Fibroblast of skin of right quadriceps (primary cell): ENCODE data around the gene CDC73.
"Not testable (repeated sequence)": the region's sequence is repeated elsewhere in the genome, so short reads cannot be mapped to it uniquely, and the experiment has no call there.

ENCODE experiments used
- DNase-seq: peaks from one replicate; pipeline ENCODE4 v3.0.0-alpha.2; 2013

Gene CDC73

DNA sequence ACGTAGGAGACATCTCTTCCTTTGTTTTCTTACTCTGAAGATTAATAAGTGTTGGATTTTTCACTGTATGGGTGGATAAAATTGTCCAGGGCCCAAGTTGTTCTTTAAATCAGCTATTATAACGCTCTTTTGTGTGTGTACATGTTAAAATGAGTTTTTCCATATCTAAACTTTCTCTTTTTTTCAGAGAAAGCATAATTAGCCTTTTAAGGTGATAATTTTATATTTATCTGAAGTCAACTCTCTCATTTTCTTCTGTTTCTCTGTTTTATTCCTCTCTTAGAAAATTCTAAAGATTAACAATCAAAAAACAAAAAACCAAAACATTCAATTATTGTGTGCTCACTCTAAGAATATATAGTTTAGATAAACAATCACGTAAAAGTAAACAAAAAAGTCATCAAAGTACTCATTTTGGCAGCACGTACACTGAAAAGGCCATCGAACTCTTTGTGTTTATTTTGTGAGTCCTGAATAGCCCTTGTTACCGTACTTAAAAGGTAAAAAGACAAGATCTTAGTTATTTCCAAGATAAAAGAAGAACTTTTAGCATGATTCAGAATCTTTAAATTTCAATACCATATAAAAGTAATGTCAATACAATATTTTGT, 7.2 kb upstream of the CDC73 start:
- no peak for DNase-seq

DNA sequence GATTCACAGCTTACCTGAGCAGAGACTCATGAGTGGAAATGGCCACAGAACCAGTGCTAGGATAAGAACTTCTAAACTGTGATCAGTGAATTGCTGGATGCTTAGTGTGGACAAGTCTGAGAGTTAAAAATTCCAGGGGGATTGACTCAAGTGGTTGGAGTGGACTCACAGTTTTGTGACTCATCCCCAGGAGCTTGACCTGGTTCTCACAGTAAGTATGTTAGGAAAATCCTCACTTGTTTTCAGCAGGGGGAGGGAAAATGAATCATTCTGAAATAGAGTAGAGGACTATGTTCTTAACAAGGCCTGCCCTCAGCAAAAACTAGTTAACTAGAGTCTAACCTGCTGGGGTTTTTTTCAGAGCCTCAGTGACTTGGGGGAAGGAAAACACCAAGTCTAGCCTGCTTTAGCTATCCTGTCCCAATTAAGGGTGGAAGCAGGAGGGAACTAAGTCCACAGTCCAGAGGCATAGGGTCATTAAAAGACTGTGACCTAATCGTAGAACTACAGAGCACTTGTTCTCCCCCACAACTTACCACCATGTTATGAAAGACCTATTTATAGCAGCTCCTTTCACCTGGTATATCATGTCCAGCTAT, 6.1 kb upstream of the CDC73 start:
- DNase-seq: peak; percentile 97

DNA sequence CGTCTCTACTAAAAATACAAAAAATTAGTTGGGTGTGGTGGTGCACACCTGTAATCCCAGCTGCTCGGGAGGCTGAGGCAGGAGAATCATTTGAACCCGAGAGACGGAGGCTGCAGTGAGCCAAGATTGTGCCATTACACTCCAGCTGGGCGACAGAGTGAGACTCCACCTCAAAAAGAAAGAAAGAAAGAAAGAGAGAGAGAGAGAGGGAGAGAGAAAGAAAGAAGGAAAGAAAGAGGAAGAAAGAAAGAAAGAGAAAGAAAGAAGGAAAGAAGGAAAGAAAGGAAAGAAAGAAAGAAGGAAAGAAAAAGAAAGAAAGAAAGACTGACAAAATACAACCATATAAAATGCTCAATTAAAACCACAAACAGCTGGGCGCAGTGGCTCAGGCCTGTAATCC, 4.7 kb upstream of the CDC73 start:
- not testable (repeated sequence) for DNase-seq

DNA sequence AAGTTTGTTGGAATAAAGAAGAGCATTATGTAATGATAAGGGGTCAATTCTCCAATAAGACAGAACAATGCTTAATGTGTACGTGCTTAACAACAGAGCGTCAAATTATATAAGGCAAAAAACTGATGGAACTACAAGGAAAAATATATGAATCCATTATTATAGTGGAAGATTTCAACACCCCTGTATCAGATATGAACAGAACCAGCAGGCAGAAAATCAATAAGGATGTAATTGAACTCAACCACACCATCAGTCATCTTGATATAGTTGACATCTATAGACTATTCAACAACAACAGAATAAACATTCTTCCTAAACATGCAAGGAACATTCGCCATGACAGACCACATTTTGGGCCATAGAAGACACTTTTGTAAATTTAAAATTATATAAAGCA, 3.6 kb upstream of the CDC73 start:
- no peak for DNase-seq

DNA sequence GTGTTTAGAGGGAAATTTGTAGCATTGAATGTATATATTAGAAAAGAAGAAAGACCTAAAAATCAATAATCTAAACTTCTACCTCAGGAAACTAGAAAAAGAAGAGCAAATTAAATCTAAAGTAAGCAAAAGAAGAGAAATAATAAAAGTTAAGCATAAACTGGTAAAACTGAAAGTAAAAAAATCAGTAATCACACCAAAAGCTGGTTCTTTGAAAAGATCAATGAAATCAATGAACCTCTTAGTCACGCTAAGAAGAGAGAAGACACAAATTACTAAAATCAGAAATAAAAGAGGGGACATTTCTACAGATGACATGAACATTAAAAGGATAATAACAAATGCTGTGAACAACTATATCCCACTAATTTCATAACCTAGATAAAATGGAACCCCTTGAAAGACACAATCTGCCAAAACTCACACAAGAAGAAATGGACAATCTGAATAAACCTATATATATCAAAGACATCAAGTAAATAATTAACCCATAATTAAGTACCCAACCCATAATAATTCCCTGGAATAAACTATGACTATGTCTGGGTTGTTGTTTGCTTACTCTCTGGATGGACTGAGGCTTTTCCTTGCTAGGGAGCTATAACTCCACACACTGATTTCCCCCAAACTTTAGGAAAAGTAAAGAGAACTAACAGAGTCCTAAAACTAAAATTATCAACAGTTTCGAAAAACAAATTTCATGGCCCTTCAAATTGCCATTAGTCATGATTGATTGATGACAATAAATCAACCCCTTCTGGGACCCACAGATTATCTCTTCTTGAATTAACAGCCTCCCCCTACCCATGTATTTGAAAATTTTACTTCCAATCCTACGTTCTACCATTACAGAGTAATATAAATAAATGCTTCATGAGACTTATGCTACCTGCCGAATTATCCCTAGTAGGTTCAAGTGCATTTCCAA, 2.8 kb upstream of the CDC73 start:
- DNase-seq: no peak

DNA sequence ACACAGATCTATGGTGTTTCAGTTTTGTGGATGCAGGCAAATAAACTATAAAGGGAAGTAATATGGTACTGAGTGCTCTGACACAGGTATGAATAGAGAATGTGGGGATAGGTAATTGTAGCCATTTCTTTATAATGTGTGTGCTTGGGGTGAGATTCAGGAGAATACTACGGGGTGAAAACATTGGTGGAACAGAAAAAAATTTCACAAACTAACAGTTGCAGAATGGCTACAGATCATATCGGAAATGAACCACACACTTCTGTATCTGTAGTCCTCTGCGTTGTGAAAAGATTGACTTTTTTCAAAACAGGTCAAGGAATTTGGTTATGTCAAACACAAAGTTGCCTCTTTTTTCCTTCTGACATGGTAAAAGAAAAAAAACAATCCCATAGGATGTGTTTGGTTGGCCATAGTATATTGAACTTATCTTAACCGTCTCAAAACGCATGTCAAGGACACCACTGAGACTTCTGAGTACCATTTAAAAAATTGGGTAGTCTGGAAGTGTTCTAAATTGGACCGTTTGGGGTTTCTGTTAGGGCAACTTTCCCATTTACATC, 1.1 kb upstream of the CDC73 start:
- DNase-seq: no peak

DNA sequence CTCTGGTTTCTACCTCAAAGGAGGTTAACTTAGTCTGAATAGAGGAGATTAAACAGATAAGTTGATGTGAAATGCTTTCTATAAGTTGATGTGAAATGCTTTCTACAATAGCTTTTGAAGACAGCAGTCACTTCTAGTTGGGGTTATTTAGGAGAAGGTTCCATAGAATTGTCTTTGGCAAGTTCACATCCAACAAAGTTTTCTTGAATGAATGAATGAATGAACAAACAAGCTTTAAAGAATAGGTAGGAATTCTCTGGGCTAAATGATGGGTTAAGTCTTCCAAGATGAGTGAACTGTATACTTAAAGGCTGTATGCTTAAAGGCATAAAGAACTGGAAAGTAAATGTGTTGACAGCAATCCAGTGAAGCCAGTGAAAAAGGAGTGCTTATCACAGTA, 1.9 kb downstream of the CDC73 start:
- DNase-seq: no peak

DNA sequence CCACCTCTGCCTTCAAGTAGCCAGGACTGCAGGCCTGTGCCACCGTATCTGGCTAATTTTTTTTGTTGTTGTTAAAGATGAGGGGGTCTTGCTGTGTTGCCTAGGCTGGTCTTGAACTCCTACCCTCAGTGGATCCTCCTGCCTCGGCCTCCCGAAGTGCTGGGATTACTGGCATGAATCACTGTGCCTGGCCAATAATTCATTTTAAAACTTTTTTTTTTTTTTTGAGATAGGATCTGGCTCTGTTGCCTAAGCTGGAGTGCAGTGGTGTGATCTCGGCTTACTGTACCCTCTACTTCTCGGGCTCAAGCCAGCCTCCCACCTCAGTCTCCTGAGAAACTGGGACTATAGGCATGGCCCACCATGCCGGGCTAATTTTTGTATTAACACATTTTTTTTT, 3.5 kb downstream of the CDC73 start:
- no peak for DNase-seq

DNA sequence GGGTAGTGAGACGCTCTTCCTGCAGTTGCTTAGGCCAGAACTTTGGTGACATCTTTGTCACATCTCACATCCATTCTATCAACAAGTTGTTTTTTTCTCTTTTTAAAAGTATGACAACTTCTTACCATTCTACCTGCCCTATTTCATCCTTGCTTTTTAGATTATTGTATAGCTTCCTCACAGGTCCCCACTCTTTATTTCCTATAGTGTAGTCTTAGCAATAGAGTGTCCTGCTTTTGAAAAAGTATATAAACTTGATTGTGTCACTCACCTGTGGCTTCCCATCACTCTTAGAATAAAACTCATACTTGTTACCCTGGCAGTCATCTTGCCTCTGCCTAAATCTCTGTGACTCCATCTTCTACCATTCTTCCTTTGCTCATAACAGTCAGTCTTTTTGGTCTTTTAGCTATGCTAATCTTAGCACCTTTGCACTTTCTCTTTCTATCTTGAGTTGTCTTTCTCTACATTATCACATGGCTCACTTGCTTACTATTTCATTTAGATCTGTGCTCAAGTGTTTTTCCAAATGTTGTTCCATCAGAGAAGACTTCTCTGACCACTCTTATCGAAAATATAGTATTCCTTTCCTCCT, 9.5 kb downstream of the CDC73 start:
- DNase-seq: no peak

DNA sequence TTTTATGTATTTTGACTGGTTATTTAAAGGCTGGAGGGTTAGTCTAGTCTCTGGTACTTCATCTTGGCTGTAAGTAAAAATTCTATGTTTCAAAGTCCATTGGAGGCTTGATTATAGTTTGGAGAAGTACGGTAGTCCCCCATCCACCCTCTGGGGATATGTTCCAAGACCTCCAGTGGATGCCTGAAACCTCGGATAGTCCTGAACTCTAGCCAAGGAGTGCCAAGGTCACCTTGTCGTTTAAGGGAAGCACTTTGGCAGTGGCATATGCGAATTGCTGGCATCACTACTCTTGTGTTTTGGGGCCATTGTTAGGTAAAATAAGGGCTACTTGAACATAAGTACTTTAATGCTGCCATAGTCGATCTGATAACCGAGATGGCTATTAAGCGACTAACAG, 18.4 kb downstream of the CDC73 start:
- DNase-seq: no peak

DNA sequence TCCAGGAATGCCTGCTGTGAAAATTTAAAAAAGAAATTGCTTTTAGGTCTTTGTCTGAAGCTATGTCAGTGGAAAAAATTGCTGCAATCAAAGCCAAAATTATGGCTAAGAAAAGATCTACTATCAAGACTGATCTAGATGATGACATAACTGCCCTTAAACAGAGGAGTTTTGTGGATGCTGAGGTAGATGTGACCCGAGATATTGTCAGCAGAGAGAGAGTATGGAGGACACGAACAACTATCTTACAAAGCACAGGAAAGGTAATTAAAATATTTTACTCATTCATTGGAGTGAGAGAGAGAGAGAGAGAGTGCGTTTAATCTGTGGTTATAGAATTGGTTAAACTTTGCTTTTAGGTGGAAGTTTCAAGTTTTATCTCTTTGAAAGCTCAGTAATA, 20.0 kb downstream of the CDC73 start:
- no peak for DNase-seq

DNA sequence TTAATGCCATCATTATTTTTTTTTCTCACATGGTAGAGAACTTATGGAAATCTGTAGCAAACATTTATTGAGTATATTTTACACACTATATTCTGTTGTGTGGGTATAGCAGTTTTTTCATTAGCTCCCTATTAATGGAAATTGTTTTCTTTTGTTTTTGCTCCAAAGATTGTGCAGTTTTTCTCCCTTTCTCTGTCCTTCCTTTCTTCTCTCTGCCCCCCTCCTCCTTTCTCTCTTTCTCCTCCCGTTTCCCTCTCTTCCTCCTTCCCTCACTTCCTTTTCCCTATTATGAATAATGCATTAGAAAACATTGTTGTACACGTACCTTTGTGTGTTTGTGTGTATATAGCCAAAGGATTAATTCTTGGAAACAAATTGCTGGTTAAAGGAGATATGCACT, 20.6 kb downstream of the CDC73 start:
- DNase-seq: no peak

DNA sequence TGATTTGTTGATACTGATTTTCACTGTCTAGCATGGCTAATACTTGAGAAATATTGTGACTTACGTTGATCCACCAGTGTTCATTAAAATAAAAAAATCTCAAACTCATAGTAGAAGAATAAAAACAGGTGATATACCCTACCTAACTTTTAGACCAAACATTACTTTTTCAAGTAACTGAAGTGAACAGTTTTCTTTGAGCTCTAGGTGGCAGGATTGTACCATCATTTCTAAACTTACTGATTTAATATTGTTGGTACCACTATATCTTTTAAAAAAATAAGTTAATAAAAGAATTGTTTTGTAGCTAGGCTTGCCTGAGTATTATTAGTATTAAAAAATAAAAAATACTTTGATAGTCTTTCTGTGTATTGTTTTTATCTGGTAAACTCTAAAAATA, 21.5 kb downstream of the CDC73 start:
- peak; percentile 20 for DNase-seq

DNA sequence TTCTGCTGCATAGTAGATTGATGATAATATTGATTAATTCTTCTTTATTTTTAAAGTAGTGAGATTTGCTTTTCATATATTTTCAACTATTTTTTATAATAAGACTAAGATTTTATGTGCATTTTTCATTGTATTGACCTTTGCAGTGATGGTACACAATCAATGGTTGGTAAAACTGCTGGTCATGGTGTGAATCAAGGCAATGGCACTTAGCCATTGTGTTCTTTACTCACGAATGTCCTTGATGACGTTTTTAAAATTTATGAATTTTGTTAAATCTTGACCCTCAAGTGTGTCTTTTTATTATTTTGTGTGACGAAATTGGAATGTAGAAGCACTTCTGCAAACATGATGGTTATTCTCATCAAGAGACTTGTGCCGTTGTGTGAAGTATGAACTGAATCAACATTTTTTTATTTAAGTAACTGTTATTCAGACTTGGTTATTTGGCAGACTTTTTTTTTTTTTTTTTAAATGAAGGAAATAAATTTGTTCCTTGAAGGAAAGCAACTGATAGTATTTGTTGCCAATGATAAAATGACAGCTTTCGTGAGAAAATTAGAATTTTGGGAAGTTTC, 22.6 kb downstream of the CDC73 start:
- DNase-seq: no peak

DNA sequence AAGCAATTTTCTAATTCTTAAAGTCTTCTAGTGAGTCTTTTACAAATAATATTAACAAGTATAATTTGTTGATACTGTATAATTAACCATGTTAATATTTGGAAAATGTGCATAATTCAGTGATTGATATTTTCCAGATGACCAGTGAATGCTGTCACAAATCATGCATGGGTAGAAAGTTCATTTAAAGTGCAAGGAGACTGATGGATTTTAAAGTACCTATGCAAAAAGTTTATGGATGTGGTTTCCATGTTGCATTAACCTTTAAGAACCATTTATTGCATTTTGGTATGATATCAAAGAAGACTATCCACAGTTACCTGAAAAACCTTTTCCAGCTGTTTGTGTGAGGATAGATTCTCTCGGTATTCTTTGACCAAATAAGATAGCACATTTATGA, 23.2 kb downstream of the CDC73 start:
- DNase-seq: no peak

DNA sequence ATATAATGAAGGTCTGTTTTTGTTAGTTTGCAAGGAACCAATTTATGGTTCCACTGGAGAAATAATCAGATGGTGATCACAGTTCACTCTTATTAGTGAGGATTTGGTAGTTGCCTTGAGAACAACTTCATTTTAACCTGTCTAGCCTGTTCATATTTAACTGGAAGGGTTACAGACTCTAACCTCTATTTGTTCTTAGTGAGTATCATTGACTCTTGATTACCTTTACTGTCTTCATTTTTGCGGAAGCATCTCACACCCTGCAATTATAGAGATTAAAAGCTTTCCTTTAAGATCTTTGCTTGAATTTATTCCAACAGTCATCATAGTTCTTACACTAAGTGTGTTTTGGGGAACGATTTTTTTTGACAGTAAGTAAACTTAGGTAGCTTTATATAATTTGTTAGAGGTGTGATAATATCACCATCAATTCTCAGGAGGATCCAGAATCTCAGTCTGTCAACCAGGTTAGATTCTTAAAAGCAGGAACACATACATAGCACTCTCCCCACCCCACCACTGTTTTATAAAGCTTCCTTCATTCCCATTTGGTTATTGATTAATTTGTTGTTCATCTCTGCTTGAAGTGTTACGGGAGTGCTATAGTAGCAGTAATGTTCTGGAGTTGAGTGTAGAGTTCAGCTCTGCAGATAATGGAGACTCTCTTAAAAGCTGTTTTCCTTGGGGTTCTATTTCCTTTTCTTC, 34.4 kb downstream of the CDC73 start:
- no peak for DNase-seq

DNA sequence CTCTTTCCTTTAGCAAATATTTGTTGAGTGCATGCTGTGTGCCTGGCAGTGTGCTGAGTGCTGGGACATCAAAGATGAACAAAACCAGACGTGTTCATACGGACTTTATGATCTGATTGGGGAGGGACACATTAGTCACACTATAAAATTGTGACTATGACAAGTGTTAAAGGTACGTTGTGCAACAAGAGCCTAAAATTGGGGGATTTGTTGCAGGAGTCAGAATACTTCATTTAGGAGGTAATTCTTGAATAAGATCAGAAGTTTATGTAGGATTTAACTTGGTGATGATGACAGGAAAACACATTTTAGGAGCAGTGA, 35.0 kb downstream of the CDC73 start:
- DNase-seq: no peak

DNA sequence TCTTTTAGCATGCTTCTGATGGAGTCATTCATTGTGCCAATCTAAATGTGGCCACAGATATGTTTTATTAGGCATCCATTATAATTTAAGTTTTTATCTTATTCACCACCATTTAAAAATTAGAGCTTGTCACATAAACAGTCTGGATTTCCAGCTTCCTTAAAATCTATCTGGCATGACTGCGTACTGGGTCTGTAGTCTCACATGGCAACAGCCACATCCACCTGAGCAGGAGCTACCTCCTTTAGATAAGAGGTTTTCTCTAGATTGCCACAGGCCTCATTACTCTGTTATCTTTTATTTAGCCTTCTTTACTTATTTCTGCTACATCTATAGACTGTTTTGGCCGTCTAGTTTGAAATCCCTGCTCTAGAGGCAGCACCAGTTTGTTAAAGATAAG, 35.5 kb downstream of the CDC73 start:
- no peak for DNase-seq

DNA sequence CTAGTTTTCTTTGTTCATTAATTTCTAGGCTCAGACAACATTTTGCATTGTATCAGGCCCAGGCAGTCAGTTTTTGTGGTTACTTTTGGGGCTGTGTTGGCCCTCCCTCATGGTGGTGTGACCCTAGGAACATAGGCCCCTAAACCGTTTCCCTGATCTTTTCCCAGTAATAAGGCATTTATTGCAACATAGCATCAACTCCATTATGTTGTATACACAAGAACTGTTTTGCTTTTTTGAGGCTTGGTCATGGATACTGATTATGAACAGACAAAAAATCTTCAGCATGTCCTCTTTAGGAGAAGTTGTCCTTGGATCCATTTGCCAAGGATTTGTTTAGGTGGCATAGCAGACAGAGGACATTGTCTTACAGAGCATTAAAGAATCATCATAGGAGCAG, 54.3 kb downstream of the CDC73 start:
- no peak for DNase-seq

DNA sequence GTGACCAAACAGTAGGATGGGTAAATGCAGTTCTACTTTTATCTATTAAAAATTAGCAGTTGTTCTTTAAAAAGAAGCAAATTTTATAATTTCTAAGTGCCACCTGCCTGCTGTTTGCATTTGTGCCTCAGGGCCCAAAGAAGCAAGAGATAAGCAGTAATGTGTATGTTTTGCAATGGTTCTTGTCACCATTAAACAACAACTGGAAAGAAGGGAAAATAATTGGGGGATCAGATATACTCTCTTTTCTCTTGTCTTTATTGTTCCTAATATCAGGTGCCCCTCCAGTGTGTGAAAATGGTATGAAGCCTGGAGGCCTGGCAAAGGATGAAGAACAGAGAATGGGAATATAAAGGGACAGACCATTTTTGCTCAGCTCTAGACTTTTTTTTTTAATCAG, 55.0 kb downstream of the CDC73 start:
- no peak for DNase-seq

DNA sequence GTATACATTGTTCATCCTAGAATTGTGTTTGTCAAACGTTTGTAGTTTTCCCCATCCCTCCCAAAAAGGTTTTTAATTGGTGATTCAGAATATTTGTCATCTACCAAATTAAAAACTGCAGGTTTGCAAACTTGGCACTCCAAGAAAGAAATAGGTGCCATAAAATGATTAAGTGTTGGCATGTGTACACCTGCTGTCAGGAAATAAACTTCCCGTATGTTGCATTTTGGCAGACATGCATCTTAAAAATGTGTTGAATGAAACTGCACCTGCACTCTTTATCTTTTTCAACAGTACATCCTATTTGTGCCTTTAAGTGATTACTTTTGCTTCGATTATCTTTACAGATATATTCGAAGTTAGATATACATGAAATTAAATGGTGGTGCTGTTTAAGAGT, 57.3 kb downstream of the CDC73 start:
- no peak for DNase-seq

DNA sequence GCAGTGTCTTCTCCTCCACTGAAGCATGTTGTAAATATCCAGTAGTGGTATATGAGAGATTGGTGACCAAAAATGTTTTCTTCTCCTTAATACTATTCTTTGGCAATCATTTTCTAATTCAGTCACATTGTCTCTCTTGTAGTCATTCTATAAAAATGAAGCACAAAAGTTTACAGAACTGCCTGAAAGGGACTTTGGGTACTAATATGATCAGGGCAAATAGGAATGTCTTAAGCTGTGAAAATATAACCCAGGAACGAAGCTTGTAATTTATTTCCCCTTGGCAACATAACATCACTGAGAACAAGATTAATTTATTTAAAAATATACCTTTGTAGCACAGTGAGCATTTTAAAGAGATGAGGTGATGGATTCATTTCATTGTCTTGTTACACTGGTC, 59.7 kb downstream of the CDC73 start:
- DNase-seq: no peak

DNA sequence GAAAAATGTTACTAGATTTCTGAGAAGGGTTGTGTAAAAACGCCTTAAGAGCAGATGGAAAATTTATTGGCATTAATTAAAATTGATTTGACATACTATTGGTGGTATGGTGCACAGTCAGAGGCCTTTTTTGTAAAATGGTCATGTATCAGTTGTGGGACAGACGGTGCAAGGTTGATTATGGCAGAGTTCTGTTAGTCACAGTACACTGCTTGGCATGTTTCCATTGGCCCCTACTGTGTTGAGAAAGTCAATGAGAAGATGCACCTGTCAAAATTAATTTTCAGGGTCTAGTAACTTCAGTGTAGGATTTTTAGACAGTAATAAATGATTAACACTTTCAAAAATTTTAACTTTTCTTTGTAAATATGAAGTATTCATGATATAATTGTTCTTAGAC, 60.2 kb downstream of the CDC73 start:
- DNase-seq: no peak
